GM19351 (cell line): Measurements from ENCODE around the gene SNCAIP.
"Not testable (repeated sequence)": the region's sequence is repeated elsewhere in the genome, so short reads cannot be mapped to it uniquely, and the experiment has no call there.

Source experiments
- ATAC-seq: cut with Tn5 transposase; IDR thresholded peaks from one replicate; pipeline ENCODE4 v1.9.1; 2021; ENCODE audit warnings: mild to moderate bottlenecking, moderate library complexity; ENCODE audit not compliant: unreplicated experiment

SNCAIP gene

DNA sequence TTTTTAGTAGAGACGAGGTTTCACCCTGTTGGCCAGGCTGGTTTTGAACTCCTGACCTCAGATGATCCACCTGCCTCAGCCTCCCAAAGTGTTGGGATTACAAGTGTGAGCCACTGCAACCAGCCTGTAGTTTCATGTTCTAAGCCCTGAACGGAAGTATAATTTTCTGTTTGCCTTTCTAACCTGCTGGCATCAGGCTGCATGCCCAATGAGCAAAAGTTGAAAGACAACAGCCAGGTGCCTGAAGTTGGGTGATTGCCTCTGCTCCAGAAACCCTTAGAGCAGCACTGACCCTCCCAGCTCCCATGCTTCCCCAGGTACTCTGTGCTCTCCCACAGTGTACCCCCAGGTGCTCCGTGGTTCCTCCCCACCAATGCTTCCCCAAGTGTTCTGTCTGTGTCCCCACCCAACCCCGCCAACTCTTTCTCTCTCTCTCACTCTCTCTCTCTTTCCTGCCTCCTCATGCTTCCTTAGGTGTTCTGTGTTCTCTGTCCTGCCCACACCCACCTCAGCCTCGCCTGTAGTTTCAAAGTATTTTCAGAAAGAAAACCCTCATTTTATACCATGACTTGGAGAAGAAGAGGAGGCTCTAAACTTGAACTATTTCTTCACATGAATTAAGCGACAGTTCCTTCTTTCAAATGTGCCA is 145.3 kb downstream of the SNCAIP start:
- no peak for ATAC-seq

DNA sequence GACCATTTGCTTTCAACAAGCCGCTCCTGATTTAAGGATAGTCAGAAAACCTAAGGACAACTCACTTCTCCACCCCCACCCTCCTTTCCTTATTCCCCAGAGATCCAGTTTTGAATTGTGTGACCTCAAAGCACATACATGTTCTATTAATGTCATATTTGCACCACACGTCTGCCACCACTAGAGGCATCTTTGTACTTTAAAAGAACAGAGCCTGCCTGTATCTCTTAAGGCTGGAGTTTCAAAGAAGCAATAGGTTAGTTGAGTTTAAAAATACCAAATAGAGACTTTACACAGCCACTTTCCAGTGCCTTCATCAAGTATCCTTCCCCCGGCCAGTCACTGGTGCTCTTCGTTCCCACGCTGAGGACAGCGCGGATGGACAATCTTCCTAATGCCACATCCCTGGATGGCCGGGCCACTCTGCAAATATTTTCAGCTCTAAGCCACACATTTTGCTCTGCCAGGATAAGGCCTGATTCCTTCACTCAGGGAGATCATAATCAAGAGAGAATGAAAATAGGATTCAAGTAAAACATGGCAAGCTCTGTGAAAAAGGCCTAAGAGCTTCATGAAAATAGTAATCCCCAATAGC is 146.3 kb downstream of the SNCAIP start:
- ATAC-seq, result peak; percentile 77

DNA sequence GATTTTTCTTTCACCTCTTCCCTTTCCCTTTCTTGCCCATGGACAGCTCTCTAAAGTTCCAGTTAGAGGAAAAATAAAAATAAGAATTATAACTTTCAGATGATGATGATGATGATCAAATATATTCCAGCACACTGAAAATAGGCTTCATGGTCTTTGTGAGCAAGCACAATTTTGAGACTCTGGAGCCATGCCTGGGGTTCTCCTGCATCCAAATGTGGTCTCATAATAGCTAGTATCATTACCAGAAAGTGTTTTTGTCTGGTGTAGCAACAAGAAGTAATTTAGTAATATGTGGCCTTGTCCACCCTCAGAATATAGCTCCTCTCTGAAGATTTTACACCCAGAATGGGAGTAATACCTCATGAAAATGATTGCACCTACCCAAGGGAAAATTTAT is 150.4 kb downstream of the SNCAIP start:
- ATAC-seq, result no peak

DNA sequence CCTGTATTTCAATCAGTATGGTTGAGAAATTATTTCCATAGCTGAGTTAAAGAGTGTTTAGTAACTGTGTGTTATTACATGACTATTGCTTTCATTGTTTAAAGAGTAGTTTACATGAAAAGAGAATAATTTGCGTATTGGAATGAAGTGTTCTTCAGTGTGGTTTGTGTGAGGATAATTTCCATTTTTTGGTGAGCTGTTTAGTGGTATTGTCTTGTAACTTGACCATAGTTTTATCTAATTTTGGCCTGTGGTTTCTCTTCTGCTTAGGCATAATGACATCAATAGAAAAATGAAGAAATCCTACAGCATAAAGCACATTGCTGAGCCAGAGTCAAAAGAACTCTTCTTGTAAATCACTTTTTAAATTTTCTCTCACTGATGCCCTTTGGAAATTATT is 151.2 kb downstream of the SNCAIP start:
- ATAC-seq, result peak; percentile 95

DNA sequence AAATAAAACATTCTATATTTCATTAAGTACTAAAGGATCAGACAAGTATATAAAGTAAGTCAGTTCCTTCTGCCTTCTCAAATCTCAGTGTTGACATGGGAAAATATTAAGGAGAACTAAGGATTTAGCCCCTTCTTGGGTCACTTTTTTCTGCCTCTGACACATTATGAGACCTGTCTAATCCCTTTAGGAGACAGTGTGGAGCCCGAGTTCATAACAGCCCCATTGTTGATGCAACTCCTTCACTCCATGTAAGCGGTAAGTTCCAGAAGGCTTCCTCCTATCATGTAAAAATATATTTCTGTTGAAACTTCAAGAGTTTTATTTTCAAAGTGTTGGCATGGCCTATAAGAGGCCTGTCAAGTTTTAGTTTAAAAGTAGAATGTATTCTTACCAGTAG is 152.2 kb downstream of the SNCAIP start:
- ATAC-seq, result no peak

DNA sequence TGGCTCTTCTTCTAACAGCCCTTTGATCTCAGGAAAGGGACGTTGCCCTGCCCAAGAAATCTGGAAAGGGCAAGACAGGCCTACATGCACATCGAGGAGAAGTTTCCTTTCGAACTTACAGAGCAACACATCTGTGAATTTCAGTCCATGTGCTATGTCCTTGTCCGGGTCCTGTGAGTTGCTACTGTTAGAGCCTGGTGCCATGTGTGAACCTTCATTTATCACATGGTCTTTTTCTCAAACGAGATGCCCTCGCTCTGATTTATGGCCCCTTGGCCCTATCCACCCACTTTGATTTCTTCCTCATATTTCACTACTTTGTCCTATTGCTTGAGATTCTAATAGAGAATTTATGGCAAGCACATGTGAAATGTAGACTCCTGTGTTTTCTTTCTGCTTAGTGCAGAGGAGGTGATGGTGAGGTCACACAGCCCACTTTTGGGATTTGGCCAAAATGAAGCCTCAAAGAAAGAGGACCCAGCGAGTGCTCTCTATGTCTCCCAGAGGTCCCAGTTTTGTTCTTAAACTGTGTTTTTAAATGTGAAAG is 153.1 kb downstream of the SNCAIP start:
- no peak for ATAC-seq

DNA sequence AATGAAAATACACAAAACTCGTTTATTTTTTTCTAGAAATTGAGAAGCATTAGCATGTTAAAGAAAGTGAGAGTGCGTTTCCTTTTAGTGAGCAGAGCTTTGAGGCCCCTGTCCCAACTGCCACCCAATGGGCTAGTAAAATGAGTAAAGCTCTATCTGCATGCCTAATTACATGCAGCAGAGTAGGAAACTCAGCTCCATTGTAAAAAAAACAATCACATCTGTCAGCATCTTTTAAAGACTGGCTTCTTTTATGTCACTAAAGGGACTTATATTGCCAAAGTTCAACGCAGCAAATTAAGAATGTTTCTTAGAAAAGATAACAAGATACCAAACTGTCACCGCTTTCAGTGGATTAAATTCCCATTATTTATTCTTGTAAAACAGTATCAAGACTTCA is 154.0 kb downstream of the SNCAIP start:
- ATAC-seq, result no peak

DNA sequence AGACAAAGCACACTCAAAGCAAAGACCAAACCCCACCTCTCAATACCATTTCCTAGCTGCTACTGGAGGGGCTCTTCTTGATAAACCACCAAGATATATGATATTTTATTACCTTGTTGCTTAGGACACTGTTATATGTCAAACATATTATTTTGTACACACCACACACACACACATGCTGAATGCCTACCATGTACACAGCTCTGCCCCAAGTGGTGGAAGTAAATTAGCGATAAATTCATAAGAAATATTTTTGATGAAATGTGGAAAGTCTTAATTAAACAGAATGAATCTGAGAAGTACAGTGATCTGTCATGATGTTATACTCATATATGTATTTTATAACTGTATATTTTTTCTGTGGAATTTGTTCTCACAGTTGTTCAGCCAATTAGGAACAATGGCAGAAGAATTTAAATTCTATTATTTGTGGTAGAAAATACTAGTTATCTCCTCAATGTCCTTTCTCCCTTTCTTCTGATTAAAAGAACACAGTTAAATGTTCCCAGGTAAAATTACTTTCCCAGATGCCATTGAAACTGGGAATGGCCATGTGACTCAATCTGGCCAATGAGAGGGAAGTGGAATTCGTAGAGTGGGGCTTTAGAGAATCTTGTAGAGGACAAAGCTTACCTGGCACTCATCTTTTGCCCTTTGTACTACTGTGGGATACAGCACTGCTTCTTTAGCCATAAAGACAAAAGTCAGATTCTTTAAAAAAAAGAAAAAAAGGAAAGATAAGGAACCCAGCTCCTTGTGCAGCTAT is 156.5 kb downstream of the SNCAIP start:
- ATAC-seq, result no peak

DNA sequence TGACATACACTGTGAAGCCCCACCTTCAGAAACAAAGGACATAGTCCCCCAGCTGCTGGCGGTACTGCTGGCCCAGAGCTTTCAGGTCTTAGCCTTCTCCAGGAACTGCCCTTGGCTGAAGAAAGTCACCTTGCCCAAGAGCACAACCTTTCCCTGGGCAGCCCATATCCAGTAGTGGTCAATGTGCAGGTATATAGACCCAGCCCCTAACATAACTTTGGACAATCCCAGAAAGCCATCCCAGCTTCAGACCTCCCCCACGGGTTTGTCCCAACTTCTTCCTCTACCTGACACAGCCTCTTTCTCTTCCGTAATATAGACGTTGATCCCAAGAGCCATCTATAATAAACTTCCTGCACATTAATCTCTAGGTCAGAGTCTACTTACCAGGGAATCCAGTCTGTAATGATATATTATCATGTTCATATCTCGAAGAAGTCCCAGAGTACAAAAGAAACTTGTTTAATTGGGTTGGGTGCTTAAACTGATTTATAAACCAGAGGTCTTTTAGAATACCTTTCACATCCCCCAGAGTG is 157.4 kb downstream of the SNCAIP start:
- ATAC-seq, result no peak

DNA sequence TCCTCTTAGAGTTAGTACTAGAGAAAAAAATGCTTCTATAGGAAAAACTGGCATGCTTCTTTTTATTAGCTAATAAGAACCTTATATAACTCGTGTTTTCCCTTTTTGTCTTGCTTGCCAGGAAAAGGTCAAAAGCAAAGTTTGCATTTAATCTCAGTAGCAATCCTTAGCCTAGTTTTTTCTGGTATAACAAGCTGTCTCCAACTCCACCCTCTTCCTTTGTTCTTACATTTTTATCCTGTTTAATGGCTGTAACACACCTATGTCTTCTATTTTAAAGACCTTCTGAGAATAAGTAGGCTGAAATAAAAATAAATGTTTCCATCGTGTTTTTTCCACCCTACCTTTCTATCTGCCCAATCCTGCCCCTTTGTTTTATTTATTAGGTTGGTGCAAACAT is 158.3 kb downstream of the SNCAIP start:
- ATAC-seq, result no peak

DNA sequence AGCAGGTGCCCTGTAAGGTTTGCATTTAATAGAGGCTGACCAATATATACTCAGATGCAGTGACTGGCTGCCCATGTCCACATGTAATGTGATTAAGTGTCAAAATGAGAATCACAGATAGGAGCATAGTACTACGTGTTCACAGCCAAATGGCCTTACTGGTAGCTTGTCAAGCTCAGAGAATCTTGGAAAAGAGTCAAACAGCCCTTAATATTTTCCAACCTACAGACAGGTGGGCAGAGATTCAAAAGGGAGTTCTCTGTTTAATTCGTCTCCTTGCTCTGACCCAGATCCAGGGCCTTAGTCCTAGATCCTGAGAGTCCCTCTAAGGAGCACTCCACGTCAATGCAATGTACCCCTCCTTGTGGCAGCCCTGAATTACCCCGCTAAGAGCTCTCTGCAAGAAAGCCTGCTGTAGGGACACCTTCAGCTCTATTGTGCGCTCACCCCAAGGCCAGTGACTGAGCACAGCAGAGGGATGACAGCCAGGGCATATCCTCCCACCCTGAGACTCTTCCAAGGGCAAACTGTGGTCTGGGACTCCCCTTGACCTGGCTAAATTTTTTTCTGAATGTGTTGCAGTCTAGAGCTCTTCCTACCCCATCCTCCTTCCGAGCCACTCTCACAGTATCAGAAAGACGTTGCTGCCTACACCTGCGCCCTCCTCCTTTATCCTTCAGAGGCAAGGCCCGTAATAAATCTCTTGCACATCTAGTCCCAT is 159.2 kb downstream of the SNCAIP start:
- ATAC-seq, result no peak

DNA sequence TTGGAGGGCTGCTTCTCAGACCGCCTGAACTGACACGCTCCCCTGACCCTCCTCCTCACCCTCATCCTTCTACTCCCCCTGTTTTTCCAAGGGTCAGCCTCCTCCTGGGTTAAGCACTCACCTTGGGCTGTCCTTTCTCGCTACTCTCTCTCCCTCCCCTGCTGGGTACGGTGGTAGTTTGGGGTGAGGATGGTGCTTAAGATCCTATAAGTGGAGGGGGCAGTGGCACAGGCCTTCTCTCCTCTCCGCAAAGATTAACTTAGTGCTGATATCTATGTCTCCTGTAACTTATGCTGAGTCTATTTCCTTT is 159.7 kb downstream of the SNCAIP start:
- no peak for ATAC-seq

DNA sequence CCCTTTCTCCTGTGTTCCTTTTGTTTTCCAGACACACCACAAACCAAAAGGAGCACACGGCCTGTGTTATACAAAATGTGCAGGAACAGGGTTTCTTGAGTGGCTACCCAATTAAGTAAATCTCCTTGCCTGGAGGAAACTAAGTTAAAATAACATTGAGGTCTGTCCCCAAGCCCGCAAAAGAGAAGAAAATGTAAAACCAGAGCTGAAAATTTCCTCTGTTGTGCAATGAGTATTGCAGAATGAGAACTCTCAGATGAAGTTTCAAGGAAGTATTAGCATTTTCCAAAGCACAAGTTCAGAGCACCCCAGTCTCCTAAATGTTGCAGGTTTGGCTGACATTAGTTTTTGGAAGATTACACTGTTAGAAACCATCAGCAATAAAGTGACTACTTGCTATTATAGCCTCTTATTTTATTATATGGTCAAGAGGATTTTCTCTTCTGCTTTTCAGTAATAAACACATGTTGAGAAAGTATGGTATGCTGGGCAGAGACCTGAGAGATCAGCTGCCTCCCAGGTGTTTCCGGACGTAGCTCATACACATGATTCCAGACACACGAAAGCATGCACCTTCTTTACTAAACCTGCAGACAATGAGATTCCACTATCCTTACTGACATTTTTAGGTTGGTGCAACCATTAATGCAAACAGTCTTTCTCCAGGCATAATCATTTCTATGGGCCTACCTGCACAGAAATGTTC is 161.3 kb downstream of the SNCAIP start:
- ATAC-seq, result no peak

DNA sequence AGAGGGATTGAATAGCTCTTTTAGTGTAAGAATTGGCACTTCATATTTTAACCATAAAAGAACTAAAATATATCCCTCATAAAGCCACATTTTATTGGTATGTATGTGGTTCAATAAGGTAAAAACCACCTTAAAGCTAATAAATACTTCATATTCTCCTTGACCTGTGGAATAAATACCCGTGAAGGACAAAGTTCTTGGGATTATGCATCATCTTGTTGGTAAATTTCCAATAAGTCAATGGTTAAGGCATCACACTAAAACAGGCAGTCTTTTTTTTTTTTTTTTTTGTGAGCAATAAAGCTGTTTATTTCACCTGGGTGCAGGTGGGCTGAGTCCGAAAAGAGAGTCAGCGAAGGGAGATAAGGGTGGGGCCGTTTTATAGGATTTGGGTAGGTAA is 161.9 kb downstream of the SNCAIP start:
- no peak for ATAC-seq

DNA sequence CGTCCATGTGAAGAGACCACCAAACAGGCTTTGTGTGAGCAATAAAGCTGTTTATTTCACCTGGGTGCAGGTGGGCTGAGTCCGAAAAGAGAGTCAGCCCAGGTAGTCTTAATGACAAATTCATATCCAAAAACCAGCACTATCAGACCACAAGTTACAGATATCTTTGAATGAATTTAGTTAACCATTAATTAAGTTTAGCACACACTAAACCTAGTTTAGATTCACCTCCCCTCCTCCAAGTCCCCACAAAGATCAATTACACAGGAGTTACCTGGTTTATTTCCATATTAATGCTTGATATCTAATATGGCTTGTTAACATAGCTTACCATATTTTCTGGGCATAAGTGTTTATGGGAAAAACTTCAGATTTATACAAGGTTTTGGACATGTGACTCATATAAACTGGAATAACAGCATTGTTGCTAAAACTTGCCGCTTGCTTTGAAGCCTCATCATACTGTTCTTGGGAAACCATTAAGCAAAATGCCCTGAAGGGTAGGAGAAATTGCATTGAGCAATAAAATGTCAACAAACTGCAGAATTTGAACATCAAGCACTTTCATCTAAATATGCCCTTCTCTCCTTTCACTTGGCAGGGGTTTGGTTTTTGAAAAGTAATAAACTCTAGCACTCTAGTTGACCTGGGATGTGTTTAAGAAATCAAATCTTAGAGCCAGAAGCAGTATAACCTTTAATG is 166.9 kb downstream of the SNCAIP start:
- no peak for ATAC-seq

DNA sequence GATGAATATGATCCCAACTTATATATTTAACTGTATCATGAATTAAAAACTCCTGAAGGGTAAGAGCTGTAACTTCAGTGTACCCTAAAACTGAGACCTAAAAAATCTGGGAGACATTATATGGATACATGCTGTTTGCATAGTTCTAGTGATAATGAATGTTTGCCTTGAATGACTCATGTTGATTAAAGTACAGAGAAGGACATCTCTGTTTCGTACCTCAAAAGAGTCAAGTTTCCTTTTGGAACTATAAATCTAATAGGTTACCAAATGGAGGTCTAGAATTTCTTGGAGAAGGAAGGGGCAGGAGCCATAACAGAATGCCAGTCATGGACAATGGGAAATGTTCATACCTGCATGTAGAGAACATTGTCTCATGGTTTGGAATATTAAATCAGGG is 168.1 kb downstream of the SNCAIP start:
- ATAC-seq, result no peak

DNA sequence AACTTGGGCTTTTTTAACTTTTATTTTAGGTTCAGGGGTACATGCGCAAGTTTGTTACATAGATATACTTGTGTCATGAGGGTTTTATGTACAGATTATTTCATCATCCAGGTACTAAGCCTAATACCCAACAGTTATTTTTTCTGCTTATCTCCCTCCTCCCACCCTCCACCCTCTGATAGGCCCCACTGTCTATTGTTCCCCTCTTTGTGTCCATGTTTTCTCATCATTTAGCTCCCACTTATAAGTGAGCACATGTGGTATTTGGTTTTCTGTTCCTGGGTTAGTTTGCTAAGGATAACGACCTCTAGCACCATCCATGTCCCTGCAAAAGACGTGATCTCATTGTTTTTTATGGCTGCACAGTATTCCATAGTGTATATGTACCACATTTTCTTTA is 172.1 kb downstream of the SNCAIP start:
- no peak for ATAC-seq

DNA sequence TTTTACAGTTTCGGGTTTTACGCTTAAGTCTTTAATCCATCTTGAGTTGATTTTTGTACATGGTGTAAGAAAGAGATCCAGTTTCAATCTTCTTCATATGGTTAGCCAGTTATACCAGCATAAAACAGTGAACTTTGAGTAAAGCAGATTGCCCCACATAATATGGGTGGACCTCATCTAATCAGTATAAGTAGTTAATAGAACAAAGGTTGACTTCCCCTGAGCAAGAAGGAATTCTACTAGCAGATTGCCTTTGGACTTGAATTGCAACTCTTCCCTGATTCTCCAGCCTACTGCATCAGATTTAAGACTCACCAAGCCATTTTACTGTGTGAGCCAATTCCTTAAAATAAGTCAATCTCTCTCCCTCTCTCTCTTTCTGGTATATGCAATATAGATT is 173.2 kb downstream of the SNCAIP start:
- no peak for ATAC-seq

DNA sequence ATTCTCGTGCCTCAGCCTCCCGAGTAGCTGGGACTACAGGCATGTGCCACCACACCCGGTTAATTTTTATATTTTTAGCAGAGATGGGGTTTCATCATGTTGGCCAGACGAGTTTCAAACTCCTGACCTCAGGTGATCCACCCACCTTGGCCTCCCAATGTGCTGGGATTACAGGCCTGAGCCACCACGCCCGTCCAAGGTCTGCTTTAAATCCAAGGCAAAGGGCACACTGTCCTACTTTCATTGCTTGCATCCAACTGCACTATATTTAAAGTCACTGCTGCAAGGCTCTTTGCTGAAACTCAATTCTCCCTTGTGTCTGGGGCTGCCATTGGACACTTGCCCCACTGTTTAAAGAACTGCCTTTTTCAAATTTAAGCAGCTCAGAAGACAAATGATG is 174.6 kb downstream of the SNCAIP start:
- ATAC-seq, result not testable (repeated sequence)

DNA sequence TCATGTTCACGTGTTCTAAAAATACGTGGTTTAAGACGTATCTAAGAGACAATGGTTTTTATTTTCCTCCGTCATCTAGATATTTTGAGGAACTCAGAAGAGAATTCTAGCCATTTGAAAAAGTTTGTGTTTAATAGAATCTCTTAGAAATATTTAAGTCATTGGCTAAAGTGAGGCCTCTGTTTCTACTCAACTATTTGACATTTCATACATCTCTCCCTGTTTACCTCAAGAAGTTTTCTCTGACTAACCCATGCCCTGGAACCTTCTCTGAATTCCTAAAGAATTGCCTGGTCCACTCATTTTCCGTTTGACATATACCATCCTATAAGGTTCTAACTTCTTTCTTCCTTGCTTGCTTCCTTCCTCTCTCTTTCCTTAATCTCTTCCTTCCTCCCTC is 178.7 kb downstream of the SNCAIP start:
- no peak for ATAC-seq
